ENCODE data around the gene ZNF490.

GRCh38 chr19:12555456-12555930 lies 55.1 kb downstream of the ZNF490 start:
- TF ChIP-seq PKNOX1 (IDR thresholded peaks at IDR 0.05) (no peak), SP1 (IDR thresholded peaks at IDR 0.05) (no peak), FOXK2 (IDR thresholded peaks at IDR 0.05) (no peak), BHLHE40 (IDR thresholded peaks at IDR 0.05; ENCODE audit: borderline replicate concordance) (no peak), NFRKB (IDR thresholded peaks at IDR 0.05) (no peak), LEF1 (IDR thresholded peaks at IDR 0.05; ENCODE audit: borderline replicate concordance) (no peak)
